Dedifferentiated amniotic fluid mesenchymal stem cell (primary cell): ENCODE measurements around the gene NFE2L2.
"Not testable (repeated sequence)": the region's sequence is repeated elsewhere in the genome, so short reads cannot be mapped to it uniquely, and the experiment has no call there.

ENCODE experiments used
- DNase-seq: peaks from one replicate; pipeline ENCODE4 v3.0.0-alpha.2; 2016; ENCODE audit errors: extremely low spot score

Gene NFE2L2

GRCh38 chr2:177257471-177257870, 7.1 kb downstream of the NFE2L2 start:
- no peak for DNase-seq

- no peak for DNase-seq
Observed at GRCh38 chr2:177256695-177257094, 7.8 kb downstream of the NFE2L2 start.

- no peak for DNase-seq
Observed at GRCh38 chr2:177256026-177256425, 8.5 kb downstream of the NFE2L2 start.

- DNase-seq: no peak
Observed at GRCh38 chr2:177255227-177255601, 9.3 kb downstream of the NFE2L2 start.

- DNase-seq: no peak
Observed at GRCh38 chr2:177254433-177255226, 9.9 kb downstream of the NFE2L2 start.

- no peak for DNase-seq
Observed at GRCh38 chr2:177253704-177254103, 10.8 kb downstream of the NFE2L2 start.

- no peak for DNase-seq
Observed at GRCh38 chr2:177252808-177253531, 11.6 kb downstream of the NFE2L2 start.

GRCh38 chr2:177251165-177251542, 13.4 kb downstream of the NFE2L2 start:
- DNase-seq: no peak

GRCh38 chr2:177250461-177250860, 14.1 kb downstream of the NFE2L2 start:
- DNase-seq: no peak

- DNase-seq: no peak
Observed at GRCh38 chr2:177249038-177249437, 15.5 kb downstream of the NFE2L2 start.

- no peak for DNase-seq
Observed at GRCh38 chr2:177247693-177248262, 16.7 kb downstream of the NFE2L2 start.

GRCh38 chr2:177246523-177247030, 17.9 kb downstream of the NFE2L2 start:
- not testable (repeated sequence) for DNase-seq

GRCh38 chr2:177246000-177246399, 18.5 kb downstream of the NFE2L2 start:
- no peak for DNase-seq

GRCh38 chr2:177245010-177245422, 19.5 kb downstream of the NFE2L2 start:
- DNase-seq: peak; percentile 88

GRCh38 chr2:177244244-177244771, 20.2 kb downstream of the NFE2L2 start:
- DNase-seq: no peak

GRCh38 chr2:177243476-177243875, 21.1 kb downstream of the NFE2L2 start:
- no peak for DNase-seq

GRCh38 chr2:177243073-177243472, 21.5 kb downstream of the NFE2L2 start:
- no peak for DNase-seq

GRCh38 chr2:177242121-177242987, 22.2 kb downstream of the NFE2L2 start:
- peak; percentile 98 for DNase-seq

GRCh38 chr2:177241711-177242120, 22.8 kb downstream of the NFE2L2 start:
- DNase-seq: peak; percentile 47

GRCh38 chr2:177239932-177240630, 24.4 kb downstream of the NFE2L2 start:
- peak; percentile 52 for DNase-seq

- DNase-seq: no peak
Observed at GRCh38 chr2:177239053-177239452, 25.5 kb downstream of the NFE2L2 start.
